Purkinje cell (primary cell): ENCODE results near the gene MYO3A. TPM values are rescaled to one million over a fixed set of nuclear protein-coding genes. Genes with fewer than 3 reads are reported as not detected.

Source experiments
- polyA plus RNA-seq: library from polyadenylated mRNA; unstranded; fragments of >200 nt; fragmentation: Nextera tagmentation; gene quantifications from 2 replicates; pipeline ENCODE4 v1.2.1, GENCODE V29; 2014

Gene MYO3A, protein sequence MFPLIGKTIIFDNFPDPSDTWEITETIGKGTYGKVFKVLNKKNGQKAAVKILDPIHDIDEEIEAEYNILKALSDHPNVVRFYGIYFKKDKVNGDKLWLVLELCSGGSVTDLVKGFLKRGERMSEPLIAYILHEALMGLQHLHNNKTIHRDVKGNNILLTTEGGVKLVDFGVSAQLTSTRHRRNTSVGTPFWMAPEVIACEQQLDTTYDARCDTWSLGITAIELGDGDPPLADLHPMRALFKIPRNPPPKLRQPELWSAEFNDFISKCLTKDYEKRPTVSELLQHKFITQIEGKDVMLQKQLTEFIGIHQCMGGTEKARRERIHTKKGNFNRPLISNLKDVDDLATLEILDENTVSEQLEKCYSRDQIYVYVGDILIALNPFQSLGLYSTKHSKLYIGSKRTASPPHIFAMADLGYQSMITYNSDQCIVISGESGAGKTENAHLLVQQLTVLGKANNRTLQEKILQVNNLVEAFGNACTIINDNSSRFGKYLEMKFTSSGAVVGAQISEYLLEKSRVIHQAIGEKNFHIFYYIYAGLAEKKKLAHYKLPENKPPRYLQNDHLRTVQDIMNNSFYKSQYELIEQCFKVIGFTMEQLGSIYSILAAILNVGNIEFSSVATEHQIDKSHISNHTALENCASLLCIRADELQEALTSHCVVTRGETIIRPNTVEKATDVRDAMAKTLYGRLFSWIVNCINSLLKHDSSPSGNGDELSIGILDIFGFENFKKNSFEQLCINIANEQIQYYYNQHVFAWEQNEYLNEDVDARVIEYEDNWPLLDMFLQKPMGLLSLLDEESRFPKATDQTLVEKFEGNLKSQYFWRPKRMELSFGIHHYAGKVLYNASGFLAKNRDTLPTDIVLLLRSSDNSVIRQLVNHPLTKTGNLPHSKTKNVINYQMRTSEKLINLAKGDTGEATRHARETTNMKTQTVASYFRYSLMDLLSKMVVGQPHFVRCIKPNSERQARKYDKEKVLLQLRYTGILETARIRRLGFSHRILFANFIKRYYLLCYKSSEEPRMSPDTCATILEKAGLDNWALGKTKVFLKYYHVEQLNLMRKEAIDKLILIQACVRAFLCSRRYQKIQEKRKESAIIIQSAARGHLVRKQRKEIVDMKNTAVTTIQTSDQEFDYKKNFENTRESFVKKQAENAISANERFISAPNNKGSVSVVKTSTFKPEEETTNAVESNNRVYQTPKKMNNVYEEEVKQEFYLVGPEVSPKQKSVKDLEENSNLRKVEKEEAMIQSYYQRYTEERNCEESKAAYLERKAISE (N-terminal part only)
- not detected in 2 replicates for polyA plus RNA-seq

GRCh38 chr10:25933653-25934608 lies at the start of gene MYO3A:
Gene MYO3A, plus strand, starts transcription at chr10:25934229. Its CDS starts 17,882 bp downstream, at chr10:25952111.

DNA sequence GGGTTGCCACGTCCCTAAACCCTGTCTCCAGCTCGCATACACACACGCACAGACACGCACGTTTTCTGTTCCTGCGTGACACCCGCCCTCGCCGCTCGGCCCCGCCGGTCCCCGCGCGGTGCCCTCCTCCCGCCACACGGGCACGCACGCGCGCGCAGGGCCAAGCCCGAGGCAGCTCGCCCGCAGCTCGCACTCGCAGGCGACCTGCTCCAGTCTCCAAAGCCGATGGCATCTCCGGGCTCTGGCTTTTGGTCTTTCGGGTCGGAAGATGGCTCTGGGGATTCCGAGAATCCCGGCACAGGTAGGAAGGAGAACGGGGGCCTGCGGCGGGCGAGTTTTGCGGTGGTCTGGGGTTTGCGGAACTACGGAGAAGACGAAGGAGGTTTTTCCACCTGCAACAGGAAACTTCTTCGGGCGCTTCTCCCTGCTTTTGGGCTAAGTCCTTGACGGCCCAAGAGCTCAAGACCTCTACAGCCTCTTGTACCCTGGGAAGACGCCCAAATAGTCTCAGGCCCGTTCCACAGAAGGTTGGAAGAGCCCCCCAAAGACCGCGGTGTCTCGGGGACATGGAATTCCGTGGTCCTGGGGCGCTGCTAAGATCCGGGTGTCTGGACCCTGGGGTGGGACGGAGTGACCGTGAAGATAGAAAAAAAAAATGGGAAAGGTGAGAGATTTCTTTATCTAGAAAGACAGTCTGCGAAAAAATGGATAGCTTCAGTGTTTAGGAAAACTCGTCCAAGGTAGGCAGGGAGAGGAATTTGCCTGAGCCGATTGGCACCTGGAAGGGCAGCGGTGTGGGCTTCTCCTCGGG lies 282.8 kb downstream of the MYO3A start, which contains the start of gene GAD2:
GAD2 (plus strand) TSS at position 190 of the 811 bp plus-strand sequence; CDS start at position 226, 36 bp downstream.

